PC-9 (cell line): Measurements from ENCODE around the gene TCF20. TPM values are rescaled to one million over a fixed set of nuclear protein-coding genes. Genes with fewer than 3 reads are reported as not detected.

Source experiments
- BruUV-seq: library from RNA; stranded (reverse); fragments of 400-500 nt; replicated peaks from 2 replicates; lab custom pipeline; 2021; lab: Mats Ljungman, UMichigan
- CTCF ChIA-PET: fragments of 300-600 bp; sonication (Branson Sonifier 250); formaldehyde crosslinking; loops from one replicate; lab custom pipeline; 2022; ENCODE audit warnings: antibody characterized with exemption; lab: Charles Lee
- POLR2A ChIA-PET: fragments of 300-600 bp; sonication (Branson Sonifier 250); formaldehyde crosslinking; loops from one replicate; lab custom pipeline; 2022; ENCODE audit warnings: antibody characterized with exemption; ENCODE audit not compliant: unreplicated experiment; lab: Charles Lee
- DNase-seq, 2 experiments: peaks; one replicate each; pipeline versions ENCODE4 v3.0.0 to v3.0.0-alpha.2; 2015 to 2022; ENCODE audit warnings: mixed read lengths in 1 of 2
- H2AFZ ChIP-seq: fragments of 200-600 bp; sonication (generic); 2 replicates; pipeline ENCODE4 v1.8.1; 2017; ENCODE audit warnings: antibody characterized with exemption
- H3F3A ChIP-seq: fragments of 200-600 bp; sonication (generic); 2 replicates; pipeline ENCODE4 v1.8.1; 2017; ENCODE audit warnings: antibody characterized with exemption, mild to moderate bottlenecking, low read depth; ENCODE audit not compliant: insufficient read depth
- H3K27ac ChIP-seq: fragments of 200-600 bp; sonication (generic); 2 replicates; pipeline ENCODE4 v1.6.1; 2016; ENCODE audit warnings: mixed run types
- H3K27me3 ChIP-seq: fragments of 200-600 bp; sonication (generic); 2 replicates; pipeline ENCODE4 v1.6.1; 2016; ENCODE audit warnings: low read depth, mixed run types; ENCODE audit not compliant: insufficient read depth
- H3K36me3 ChIP-seq: fragments of 200-600 bp; sonication (generic); 2 replicates; pipeline ENCODE4 v1.6.1; 2016; ENCODE audit warnings: low read depth, mixed run types
- H3K4me1 ChIP-seq: fragments of 200-600 bp; sonication (generic); replicated peaks from 2 replicates; pipeline ENCODE4 v1.6.1; 2016; ENCODE audit warnings: mixed run types; ENCODE audit not compliant: insufficient read depth
- H3K4me2 ChIP-seq: fragments of 200-600 bp; sonication (generic); 2 replicates; pipeline ENCODE4 v1.6.1; 2017; ENCODE audit warnings: mixed run types
- H3K4me3 ChIP-seq: fragments of 200-600 bp; sonication (generic); 2 replicates; pipeline ENCODE4 v1.6.1; 2016; ENCODE audit warnings: mixed run types
- H3K79me2 ChIP-seq: fragments of 200-600 bp; sonication (generic); 2 replicates; pipeline ENCODE4 v1.6.1; 2017; ENCODE audit warnings: low read depth, mixed run types
- H3K9me2 ChIP-seq: fragments of 200-600 bp; sonication (generic); 2 replicates; pipeline ENCODE4 v1.8.1; 2017; ENCODE audit warnings: mild to moderate bottlenecking; ENCODE audit not compliant: insufficient read depth
- H3K9me3 ChIP-seq: fragments of 200-600 bp; sonication (generic); 2 replicates; pipeline ENCODE4 v1.8.1; 2016; ENCODE audit warnings: low read depth; ENCODE audit not compliant: insufficient read depth
- H4K20me1 ChIP-seq: fragments of 200-600 bp; sonication (generic); 2 replicates; pipeline ENCODE4 v1.8.1; 2017; ENCODE audit not compliant: insufficient read depth
- EZH2 ChIP-seq: fragments of 200-600 bp; sonication (generic); IDR thresholded peaks from 2 replicates; pipeline ENCODE4 v1.8.0; 2017; ENCODE audit warnings: antibody characterized with exemption, low read depth
- intact Hi-C: fragments of 100-400 bp; cut with micrococcal nuclease; formaldehyde crosslinking; loops from one replicate; pipeline ENCODE4 v1.10.0; 2022; ENCODE audit not compliant: unreplicated experiment
- total RNA-seq: library from RNA; stranded (reverse); gene quantifications from 2 replicates; pipeline ENCODE4 v1.2.3, GENCODE V29; 2021
- TF ChIP-seq, protein P1 (sequence below): fragments of 200-600 bp; sonication (generic); conservative IDR thresholded peaks from 2 replicates; pipeline ENCODE4 v1.6.1; 2017; ENCODE audit warnings: mixed run types, antibody characterized with exemption, mild to moderate bottlenecking, moderate library complexity

The TCF20 gene
- total RNA-seq, 1 experiment from 2014 or later = 79.1 TPM

DNA sequence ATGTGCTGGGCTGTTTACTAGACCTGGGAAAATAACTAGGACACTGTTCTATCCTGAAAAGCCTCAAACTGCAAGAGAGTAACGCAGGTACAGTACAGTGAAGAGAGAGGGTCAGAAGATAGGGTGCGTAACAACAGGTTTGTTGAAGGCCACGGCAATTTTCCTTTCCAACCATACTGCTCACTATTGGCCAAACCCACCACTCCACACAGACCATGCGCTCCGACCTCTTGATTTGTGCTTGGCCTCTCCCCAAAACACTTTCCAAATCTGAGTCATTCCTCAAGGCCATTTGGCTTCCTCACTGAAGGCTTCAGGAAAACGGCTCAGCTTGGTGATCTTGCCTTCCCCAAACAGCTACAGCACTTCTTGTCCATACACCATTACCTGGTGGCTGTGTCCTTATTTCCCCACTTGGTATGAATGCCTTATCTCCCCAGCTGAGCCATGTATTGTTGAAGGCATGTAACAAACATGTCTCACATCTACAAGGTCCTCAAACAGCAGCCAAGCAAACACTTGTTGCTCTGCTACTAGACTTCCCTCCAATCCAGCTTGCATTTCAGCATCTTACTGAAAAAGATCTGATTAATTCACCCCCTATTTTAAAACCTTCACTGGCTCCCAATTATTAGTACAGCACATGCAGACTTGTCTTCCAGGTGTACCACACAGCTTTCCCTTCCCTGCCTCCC, 40.9 kb downstream of the TCF20 start:
- H3K9me2 ChIP-seq = no peaks in the 10 kb centered on the region
- no peak for DNase-seq
- H3K36me3 ChIP-seq = no peaks in the 10 kb centered on the region
- no TSS peak for BruUV-seq
- peaks cover 92% of the 10 kb centered on the region for H3K79me2 ChIP-seq
- no peak for TF ChIP-seq EZH2
- TF ChIP-seq, protein P1, sequence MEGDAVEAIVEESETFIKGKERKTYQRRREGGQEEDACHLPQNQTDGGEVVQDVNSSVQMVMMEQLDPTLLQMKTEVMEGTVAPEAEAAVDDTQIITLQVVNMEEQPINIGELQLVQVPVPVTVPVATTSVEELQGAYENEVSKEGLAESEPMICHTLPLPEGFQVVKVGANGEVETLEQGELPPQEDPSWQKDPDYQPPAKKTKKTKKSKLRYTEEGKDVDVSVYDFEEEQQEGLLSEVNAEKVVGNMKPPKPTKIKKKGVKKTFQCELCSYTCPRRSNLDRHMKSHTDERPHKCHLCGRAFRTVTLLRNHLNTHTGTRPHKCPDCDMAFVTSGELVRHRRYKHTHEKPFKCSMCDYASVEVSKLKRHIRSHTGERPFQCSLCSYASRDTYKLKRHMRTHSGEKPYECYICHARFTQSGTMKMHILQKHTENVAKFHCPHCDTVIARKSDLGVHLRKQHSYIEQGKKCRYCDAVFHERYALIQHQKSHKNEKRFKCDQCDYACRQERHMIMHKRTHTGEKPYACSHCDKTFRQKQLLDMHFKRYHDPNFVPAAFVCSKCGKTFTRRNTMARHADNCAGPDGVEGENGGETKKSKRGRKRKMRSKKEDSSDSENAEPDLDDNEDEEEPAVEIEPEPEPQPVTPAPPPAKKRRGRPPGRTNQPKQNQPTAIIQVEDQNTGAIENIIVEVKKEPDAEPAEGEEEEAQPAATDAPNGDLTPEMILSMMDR = no peak
- peaks cover 8% of the 10 kb centered on the region; the same call in 1 of the 2 replicates for H3F3A ChIP-seq
- no peaks in the 10 kb centered on the region for H3K4me1 ChIP-seq
- H4K20me1 ChIP-seq = peaks cover 82% of the 10 kb centered on the region
- no peak overlapping the region for H3K27ac ChIP-seq
- no peak overlapping the region for H3K4me2 ChIP-seq
- no peaks in the 10 kb centered on the region for H3K9me3 ChIP-seq
- no peaks in the 10 kb centered on the region for H3K27me3 ChIP-seq
- no peak overlapping the region for H2AFZ ChIP-seq
- CTCF ChIA-PET = no interaction called here
- POLR2A ChIA-PET = interaction anchor here (0.6 kb wide), 1 partner anchor 33 kb away, joined by 6 read pairs; no protein-coding TSS in a partner anchor
- H3K4me3 ChIP-seq = no peak overlapping the region
- intact Hi-C loops = no loop called here

DNA sequence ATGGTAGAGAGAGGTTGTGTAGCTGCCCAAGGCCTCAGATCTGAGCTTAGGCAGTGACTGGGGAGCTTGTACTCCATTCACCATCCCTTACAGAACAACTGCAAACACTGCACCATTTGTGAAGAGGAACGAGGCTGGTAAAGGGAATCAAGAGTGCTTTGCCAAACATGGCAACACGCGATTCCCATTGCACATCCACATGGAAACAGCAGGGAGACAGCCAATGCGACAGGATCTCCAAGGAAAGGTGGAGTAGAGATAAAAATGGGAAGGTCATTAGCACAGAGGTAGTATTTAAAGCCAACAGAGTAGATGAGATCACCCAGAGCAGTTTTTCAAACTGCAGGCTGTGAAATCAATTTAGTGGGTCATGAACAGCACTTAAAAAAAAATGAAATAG, 42.0 kb downstream of the TCF20 start:
- ChIA-PET CTCF (no interaction called here), POLR2A (interaction anchor here (0.5 kb wide), 1 partner anchor 39 kb away, joined by 3 read pairs; no protein-coding TSS in a partner anchor)
- no peak for TF ChIP-seq EZH2
- TF ChIP-seq, protein P1 = no peak
- BruUV-seq = no TSS peak
- Histone ChIP-seq H3F3A (peaks cover 8% of the 10 kb centered on the region), H3K9me3 (no peaks in the 10 kb centered on the region), H4K20me1 (peaks cover 80% of the 10 kb centered on the region), H3K4me3 (no peak overlapping the region), H3K9me2 (no peaks in the 10 kb centered on the region), H3K27ac (no peak overlapping the region), H3K27me3 (no peaks in the 10 kb centered on the region), H3K36me3 (no peaks in the 10 kb centered on the region), H3K4me2 (no peak overlapping the region), H3K79me2 (peaks cover 91% of the 10 kb centered on the region), H2AFZ (no peak overlapping the region), H3K4me1 (no peaks in the 10 kb centered on the region)
- intact Hi-C loops = no loop called here
- DNase-seq = no peak

DNA sequence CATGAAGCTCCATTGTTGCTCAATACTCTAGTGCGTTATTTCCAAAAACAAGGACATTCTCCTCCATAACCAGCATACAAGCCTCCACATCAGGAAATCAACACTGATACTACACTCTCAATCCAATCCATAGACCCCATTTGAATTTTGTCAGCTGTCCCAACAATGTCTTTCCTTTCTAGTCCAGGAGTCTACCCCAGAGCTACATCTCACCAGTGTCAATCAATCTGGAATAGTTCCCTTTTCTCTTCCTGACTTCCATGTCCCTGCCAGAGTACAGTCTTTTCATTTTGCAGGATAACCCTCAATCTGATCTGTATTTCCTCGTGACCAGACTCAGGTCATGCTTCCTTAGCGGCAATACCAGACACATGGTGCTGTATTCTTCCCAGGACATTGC, 43.0 kb downstream of the TCF20 start:
- intact Hi-C loops = no loop called here
- peaks cover 8% of the 10 kb centered on the region for H3F3A ChIP-seq
- no peak overlapping the region for H3K4me3 ChIP-seq
- H3K36me3 ChIP-seq = no peaks in the 10 kb centered on the region
- H3K9me3 ChIP-seq = no peaks in the 10 kb centered on the region
- no peak overlapping the region for H3K4me2 ChIP-seq
- no peak for DNase-seq
- CTCF ChIA-PET = interaction anchor here (0.6 kb wide), 1 partner anchor 264 kb away, joined by 13 read pairs; no protein-coding TSS in a partner anchor
- H3K4me1 ChIP-seq = no peaks in the 10 kb centered on the region
- H3K79me2 ChIP-seq = peaks cover 91% of the 10 kb centered on the region
- no peak for TF ChIP-seq EZH2
- TF ChIP-seq, protein P1 = no peak
- no peak overlapping the region for H3K27ac ChIP-seq
- peaks cover 82% of the 10 kb centered on the region for H4K20me1 ChIP-seq
- H3K9me2 ChIP-seq = no peaks in the 10 kb centered on the region
- POLR2A ChIA-PET = no interaction called here
- BruUV-seq = no TSS peak
- H3K27me3 ChIP-seq = no peaks in the 10 kb centered on the region
- no peak overlapping the region for H2AFZ ChIP-seq
